ENCODE data around the gene EIF6.
"Not testable (repeated sequence)": the region's sequence is repeated elsewhere in the genome, so short reads cannot be mapped to it uniquely, and the experiment has no call there.

EIF6 gene

GRCh38 chr20:35318502-35319157, 34.1 kb upstream of the EIF6 start:
- Mint-ChIP-seq H3K4me1 (ENCODE audit: low read depth) (peaks cover 41% of the 10 kb centered on the region), H3K9me3 (no peaks in the 10 kb centered on the region), H3K4me3 (no peak overlapping the region), H3K27ac (peak overlapping the region; percentile 69), H3K27me3 (ENCODE audit: low read depth) (no peaks in the 10 kb centered on the region), H3K36me3 (ENCODE audit: low read depth) (peaks cover 9% of the 10 kb centered on the region)

- peaks cover 38% of the 10 kb centered on the region for H3K4me1 Mint-ChIP-seq (ENCODE audit: low read depth)
- peaks cover 10% of the 10 kb centered on the region for H3K36me3 Mint-ChIP-seq (ENCODE audit: low read depth)
- no peaks in the 10 kb centered on the region for H3K9me3 Mint-ChIP-seq
- no peak overlapping the region for H3K4me3 Mint-ChIP-seq
- no peaks in the 10 kb centered on the region for H3K27me3 Mint-ChIP-seq (ENCODE audit: low read depth)
- H3K27ac Mint-ChIP-seq, result peak overlapping the region; percentile 64
Observed at GRCh38 chr20:35317416-35318210, 33.0 kb upstream of the EIF6 start.

- H3K27ac Mint-ChIP-seq, result peak overlapping the region; percentile 67
- H3K27me3 Mint-ChIP-seq (ENCODE audit: low read depth), result no peaks in the 10 kb centered on the region
- no peaks in the 10 kb centered on the region for H3K9me3 Mint-ChIP-seq
- no peak overlapping the region for H3K4me3 Mint-ChIP-seq
- H3K4me1 Mint-ChIP-seq (ENCODE audit: low read depth), result peaks cover 51% of the 10 kb centered on the region
- H3K36me3 Mint-ChIP-seq (ENCODE audit: low read depth), result peaks cover 11% of the 10 kb centered on the region
Observed at GRCh38 chr20:35316086-35316485, 31.5 kb upstream of the EIF6 start.

- H3K36me3 Mint-ChIP-seq (ENCODE audit: low read depth), result peaks cover 10% of the 10 kb centered on the region
- H3K9me3 Mint-ChIP-seq; H3K4me3 Mint-ChIP-seq; H3K27me3 Mint-ChIP-seq (ENCODE audit: low read depth); H3K27ac Mint-ChIP-seq: not testable (repeated sequence)
- H3K4me1 Mint-ChIP-seq (ENCODE audit: low read depth), result peaks cover 53% of the 10 kb centered on the region
Observed at GRCh38 chr20:35315632-35316020, 31.1 kb upstream of the EIF6 start.

- peak overlapping the region; percentile 47 for H3K4me3 Mint-ChIP-seq
Observed at GRCh38 chr20:35314816-35315631, 30.5 kb upstream of the EIF6 start.

GRCh38 chr20:35312318-35312717, 27.7 kb upstream of the EIF6 start:
- Mint-ChIP-seq H3K27me3 (ENCODE audit: low read depth) (no peaks in the 10 kb centered on the region), H3K4me3 (no peak overlapping the region), H3K9me3 (no peaks in the 10 kb centered on the region), H3K4me1 (ENCODE audit: low read depth) (peaks cover 49% of the 10 kb centered on the region), H3K36me3 (ENCODE audit: low read depth) (peaks cover 12% of the 10 kb centered on the region), H3K27ac (peak overlapping the region; percentile 27)

More at GRCh38 chr20:35314816-35315631, 30.5 kb upstream of the EIF6 start:
- Mint-ChIP-seq H3K9me3 (no peaks in the 10 kb centered on the region), H3K36me3 (ENCODE audit: low read depth) (peaks cover 12% of the 10 kb centered on the region), H3K27ac (peak overlapping the region; percentile 89), H3K27me3 (ENCODE audit: low read depth) (no peaks in the 10 kb centered on the region), H3K4me1 (ENCODE audit: low read depth) (peaks cover 54% of the 10 kb centered on the region)

- Mint-ChIP-seq H3K4me3 (no peak overlapping the region), H3K27me3 (ENCODE audit: low read depth) (no peaks in the 10 kb centered on the region), H3K4me1 (ENCODE audit: low read depth) (peaks cover 51% of the 10 kb centered on the region), H3K27ac (peak overlapping the region; percentile 18), H3K9me3 (no peaks in the 10 kb centered on the region), H3K36me3 (ENCODE audit: low read depth) (peaks cover 12% of the 10 kb centered on the region)
Observed at GRCh38 chr20:35311822-35312221, 27.2 kb upstream of the EIF6 start.

- Mint-ChIP-seq H3K4me1 (ENCODE audit: low read depth) (peaks cover 55% of the 10 kb centered on the region), H3K36me3 (ENCODE audit: low read depth) (peaks cover 12% of the 10 kb centered on the region), H3K4me3 (no peak overlapping the region), H3K27me3 (ENCODE audit: low read depth) (no peaks in the 10 kb centered on the region), H3K27ac (peak overlapping the region; percentile 18), H3K9me3 (no peaks in the 10 kb centered on the region)
Observed at GRCh38 chr20:35311409-35311808, 26.8 kb upstream of the EIF6 start.

GRCh38 chr20:35307666-35308653, 23.4 kb upstream of the EIF6 start:
- no peaks in the 10 kb centered on the region for H3K27me3 Mint-ChIP-seq (ENCODE audit: low read depth)
- H3K27ac Mint-ChIP-seq, result peak overlapping the region; percentile 29
- H3K9me3 Mint-ChIP-seq, result no peaks in the 10 kb centered on the region
- peaks cover 7% of the 10 kb centered on the region for H3K36me3 Mint-ChIP-seq (ENCODE audit: low read depth)
- no peak overlapping the region for H3K4me3 Mint-ChIP-seq
- H3K4me1 Mint-ChIP-seq (ENCODE audit: low read depth), result peaks cover 56% of the 10 kb centered on the region

- peak overlapping the region; percentile 54 for H3K27ac Mint-ChIP-seq
- H3K4me3 Mint-ChIP-seq, result no peak overlapping the region
Observed at GRCh38 chr20:35306931-35307517, 22.5 kb upstream of the EIF6 start.

GRCh38 chr20:35305682-35306556, 21.3 kb upstream of the EIF6 start:
- Mint-ChIP-seq H3K9me3 (no peaks in the 10 kb centered on the region), H3K27ac (peak overlapping the region; percentile 88), H3K4me1 (ENCODE audit: low read depth) (peaks cover 39% of the 10 kb centered on the region), H3K36me3 (ENCODE audit: low read depth) (peaks cover 4% of the 10 kb centered on the region), H3K27me3 (ENCODE audit: low read depth) (no peaks in the 10 kb centered on the region), H3K4me3 (peak overlapping the region; percentile 62)

More at GRCh38 chr20:35306931-35307517, 22.5 kb upstream of the EIF6 start:
- peaks cover 6% of the 10 kb centered on the region for H3K36me3 Mint-ChIP-seq (ENCODE audit: low read depth)
- no peaks in the 10 kb centered on the region for H3K9me3 Mint-ChIP-seq
- H3K4me1 Mint-ChIP-seq (ENCODE audit: low read depth), result peaks cover 49% of the 10 kb centered on the region
- H3K27me3 Mint-ChIP-seq (ENCODE audit: low read depth), result no peaks in the 10 kb centered on the region

GRCh38 chr20:35304956-35305355, 20.4 kb upstream of the EIF6 start:
- peaks cover 37% of the 10 kb centered on the region for H3K4me1 Mint-ChIP-seq (ENCODE audit: low read depth)
- peaks cover 2% of the 10 kb centered on the region for H3K36me3 Mint-ChIP-seq (ENCODE audit: low read depth)
- H3K4me3 Mint-ChIP-seq, result no peak overlapping the region
- H3K9me3 Mint-ChIP-seq, result no peaks in the 10 kb centered on the region
- no peaks in the 10 kb centered on the region for H3K27me3 Mint-ChIP-seq (ENCODE audit: low read depth)
- H3K27ac Mint-ChIP-seq, result peak overlapping the region; percentile 20
